Stimulated activated CD8-positive, alpha-beta memory T cell treated with anti-CD3 and anti-CD28 coated beads, Interleukin-4, amount 100 ng/mL, for 48 hours (primary cell): ENCODE data around the gene ZFHX3.

Experiments used
- DNase-seq: peaks from one replicate; pipeline ENCODE4 v3.0.0-alpha.2; 2020

Gene ZFHX3

DNA sequence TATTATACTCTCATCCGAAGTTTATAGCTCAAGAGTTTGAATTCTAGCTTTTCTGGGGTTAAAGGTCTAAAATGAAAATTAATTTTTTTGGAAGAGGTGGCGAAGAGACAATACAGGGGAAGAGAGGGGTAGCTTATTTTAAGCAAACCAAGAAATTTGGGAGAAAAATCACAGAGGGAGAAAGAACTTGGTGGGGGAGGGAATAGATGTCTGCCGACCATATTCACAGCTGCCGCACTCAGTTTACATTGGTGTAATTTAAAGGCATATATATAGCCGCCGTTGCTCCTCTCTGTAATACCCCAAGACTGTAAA lies 6.5 kb upstream of the ZFHX3 start:
- no peak for DNase-seq

DNA sequence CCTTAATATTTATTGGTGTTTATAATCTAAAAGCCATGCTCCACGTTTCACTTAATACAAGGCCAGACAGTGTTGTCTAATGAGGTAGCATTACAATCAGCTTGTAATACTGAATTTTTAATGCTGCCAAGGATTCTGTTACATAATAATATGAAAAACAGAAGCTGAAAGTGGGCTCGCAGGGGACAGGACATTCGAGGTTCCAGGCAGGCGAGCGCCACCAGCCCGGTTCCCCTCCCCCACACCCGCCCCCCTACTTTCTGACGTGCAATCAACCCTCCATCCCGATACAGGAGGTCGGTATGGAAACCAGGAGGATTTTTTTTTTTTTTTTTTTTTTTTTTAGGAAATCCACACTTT lies 6.2 kb upstream of the ZFHX3 start:
- no peak for DNase-seq

DNA sequence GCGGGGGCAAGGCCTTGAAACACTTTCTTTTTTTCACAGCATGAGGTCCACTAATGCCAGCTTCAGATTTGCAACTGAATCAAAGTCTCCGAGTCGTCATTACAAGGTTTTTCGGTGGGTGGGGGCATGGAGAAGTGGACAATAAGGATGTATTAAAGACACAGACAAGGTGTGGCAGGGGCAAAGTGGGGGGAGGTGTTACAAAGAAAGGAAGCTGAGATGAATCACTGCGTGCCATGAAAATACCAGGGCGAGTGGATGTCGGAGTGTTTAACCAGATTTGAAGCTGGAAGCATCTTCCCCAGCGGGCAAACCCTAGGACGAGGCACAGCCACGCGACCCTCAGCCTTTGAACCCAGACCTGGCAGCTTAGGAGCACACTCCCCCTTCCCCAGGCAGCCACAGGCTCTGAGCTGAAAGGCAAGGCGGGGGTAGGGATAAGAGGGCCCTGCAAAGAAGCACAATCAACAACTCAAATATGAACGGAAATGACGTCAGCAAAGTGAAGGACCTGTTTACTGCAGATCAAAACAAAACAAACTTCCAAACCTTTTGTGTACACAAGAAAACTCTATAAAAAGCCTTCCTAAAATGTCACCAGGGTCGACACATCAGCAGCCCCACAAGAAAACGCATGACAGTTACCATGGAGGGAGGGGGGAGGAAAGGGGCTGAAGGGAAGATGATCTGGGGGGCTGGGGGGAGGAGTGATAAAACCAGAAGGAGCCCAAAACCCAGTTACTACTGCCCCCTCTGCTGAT lies 5.6 kb upstream of the ZFHX3 start:
- no peak for DNase-seq

DNA sequence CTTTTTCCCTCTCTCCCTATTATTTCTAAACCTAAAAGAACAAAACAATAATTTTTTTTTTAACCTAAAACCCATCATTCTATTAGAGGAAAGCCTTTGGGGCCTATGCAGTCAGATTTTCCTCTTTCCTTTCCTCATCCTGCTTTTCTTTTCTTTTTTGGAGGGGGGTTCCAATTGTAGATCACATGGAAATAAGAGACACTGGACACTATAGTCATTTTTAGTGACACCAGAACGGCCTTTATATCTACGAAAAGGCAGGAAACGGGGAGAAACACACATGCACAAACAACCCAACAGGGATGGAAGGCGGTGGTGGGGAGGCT lies 5.1 kb upstream of the ZFHX3 start:
- no peak for DNase-seq

DNA sequence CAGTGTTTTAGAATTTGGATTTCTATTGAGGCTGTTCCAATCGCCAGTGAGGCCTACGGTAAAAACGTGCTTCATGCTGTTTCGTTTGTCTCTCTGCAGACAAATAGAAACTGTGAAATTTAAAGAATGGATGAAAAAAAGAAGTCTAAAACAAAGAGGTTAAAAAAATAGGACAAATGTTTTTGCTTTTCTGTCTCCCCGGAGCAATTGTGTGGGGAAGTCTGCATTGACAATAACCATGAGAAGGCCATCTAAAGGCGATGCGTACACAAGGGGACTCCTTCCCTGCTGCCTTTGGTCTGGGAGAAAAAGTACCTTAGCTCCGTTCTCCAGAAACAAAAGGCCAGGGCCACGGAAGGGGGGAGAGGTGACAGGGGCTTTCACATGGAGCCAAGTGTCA lies 4.6 kb upstream of the ZFHX3 start:
- DNase-seq, result no peak

DNA sequence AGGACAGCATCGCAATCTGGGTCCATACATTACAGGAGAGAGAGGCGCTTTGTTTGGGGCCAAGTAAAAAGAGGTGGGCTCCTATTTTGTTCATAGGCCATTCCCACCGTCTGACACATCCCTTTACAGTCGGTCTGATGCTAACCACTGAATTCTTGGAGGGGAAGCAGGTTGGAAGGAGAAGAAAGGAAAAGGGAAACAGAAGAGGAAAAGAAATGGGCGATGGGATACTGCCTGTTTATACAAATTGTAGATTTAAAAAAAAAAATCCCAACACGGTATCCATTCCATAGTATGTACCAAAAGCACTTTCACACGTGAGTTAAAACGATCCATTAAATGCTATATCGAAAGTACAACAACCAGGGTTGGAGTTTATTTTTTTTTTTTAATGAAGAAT lies 4.0 kb upstream of the ZFHX3 start:
- DNase-seq, result no peak

DNA sequence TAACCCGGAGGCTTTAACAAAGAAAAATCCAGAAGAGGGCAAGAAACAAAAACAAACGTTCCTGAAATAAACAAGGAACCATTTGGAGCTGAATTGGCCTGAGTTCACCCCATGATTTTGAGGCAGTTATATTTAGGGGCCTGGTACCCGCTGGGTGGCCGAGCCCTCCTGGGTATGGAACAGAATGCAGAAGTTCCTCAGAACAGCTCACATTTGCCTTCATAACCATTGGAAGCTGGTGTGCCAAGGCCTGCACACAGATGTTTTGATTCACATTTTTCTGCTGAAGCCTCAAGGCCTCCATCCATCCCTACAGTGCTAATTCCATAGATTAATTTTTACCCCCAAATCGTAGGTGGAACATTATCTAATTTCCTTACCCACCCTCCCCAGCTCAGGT lies 3.3 kb upstream of the ZFHX3 start:
- DNase-seq, result no peak

DNA sequence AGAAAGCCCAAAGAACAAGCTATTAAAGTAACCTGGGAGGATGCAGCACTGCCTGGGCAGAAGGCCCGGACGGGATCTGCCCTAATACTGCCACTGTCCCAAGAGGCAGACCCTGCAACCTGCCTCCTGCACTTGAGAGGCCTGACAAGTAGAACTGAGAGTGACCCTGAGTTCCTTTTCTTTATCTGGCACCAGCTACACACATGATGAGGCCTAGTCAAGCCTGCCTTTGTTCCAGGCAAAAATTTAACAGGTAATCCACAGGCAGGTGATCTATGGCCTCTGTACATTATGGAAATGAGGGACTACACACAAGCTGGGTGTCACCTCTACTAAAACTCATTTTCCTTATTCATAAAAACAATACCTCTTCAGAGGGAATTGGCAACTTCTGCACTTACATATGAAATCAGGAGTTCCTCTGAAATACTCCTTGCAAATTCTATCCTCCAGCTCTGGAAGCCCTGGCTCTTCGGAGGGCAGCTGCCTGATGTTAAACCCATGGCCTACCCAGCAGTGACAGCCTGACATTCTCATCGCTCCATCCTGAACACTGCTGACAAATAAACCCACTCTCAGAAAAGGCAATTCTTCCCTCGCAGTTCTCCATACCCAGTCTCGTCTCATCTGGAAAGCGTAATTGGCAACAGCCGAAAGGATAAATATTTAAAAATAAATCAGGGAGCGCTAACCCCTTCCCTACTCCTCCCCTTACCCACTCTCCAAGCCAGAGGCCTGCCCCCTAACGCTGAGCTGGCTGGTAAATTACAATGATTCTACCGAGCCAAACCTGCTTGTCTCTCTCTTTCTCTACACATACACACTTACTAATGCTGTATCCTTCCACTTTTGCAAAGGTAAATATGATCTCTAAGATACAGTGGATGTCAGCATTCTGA lies 2.5 kb upstream of the ZFHX3 start:
- DNase-seq, result no peak

DNA sequence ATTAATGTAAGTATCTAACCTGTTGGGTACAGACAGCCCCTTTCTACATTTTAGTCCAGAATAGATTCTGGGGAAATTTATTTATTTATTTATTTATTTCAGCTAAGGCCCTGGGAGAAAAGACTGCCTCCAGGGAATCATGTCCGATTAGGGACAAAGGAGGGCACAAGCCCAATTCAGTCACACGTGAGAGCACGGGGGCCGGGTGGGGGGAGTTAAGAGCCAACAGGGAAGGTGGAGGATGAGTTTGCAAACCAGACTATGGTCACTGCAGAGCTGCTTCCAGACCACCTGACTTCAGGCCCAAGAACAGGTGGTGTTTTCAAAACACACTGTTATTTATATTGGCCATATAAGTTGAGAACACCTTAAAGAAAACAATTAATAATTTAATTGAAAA lies 1.6 kb upstream of the ZFHX3 start:
- DNase-seq, result no peak

DNA sequence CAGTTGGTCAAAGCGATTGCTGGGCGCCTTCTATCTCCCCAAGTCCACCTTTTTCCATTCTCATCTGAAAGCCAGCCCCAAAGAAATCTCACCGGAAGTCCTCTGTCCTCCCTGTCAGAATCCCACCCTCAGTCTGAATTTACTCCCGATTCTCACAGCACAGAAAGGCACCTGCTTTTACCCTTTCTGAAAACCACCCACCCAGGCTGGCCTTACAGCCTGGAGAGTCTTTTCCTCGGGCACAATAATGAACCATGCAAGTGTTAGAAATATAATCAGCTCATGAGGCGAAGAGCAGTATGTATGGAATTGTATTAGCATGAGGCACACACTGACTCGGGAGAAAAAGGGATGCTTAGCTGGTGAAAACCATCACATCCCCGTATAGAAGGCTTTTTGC lies 1.2 kb upstream of the ZFHX3 start:
- DNase-seq, result no peak

DNA sequence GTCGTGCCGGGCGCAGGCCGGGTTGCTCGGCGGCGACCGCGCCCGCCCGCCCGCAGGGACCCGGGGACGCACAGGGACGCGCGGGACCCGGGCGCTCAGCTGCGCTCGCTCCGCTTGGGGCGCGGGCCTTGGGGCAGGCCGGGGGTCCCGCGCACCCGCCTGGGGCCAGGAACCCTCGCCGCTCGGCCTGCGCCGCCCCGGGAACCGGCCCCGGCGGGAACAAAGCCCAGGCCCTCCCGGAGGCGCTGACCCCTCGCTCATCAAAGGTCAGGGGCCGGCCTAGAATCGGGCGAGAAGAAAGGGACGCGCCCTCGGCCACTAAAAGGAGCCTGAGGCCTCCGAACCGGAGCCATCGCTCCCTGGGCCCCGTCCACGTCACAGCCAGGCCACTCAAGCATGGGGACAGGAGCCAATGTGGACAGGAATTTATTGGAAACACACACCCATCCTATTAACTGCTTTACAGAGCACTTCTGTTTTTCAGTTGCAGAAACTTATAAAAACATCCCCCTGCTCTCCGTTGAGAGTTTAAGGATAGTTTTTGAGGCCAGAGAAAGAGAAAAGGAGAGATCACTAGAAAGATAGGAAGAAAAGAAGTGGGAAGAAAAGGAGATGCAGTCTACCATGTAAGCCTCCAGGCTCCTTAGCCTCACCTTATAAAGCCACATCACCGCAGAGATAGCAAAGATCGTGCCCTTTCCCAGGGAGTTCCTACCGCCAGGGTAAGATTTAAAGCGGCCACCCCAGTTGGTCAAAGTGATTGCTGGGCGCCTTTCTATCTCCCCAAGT lies 558 bp upstream of the ZFHX3 start:
- DNase-seq, result no peak

DNA sequence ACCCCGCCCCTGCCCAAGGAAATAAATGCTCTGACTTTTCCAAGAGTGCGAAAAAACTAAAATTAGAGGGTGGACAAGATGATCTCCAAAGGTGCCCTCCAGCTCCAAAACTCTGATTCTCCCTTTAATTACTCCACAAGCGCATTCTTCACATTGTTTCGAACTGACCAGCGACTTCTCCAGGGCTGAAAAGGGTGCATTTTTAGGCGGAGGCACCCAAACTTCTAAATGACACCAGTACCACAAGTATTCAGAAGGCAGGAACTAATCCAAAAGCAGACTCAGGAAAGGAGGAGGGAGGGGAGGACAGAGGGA lies 750 bp downstream of the ZFHX3 start:
- no peak for DNase-seq

DNA sequence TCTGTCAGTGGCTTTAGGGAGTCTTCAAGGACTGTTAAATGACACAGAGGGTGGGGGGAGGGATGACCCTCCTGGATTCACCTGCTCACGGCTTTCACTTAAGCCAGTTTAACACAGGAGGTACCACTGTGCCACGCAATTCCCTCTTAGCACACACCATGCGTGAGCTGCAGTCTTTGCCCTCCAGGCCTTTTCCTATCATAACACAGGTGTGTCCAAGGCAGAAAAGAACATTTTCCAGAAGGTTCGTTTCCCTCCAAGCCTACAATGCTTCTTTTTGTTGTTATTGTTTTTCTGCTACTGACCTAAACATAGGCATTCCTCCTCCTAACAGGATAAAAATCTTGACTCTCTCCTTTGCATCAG lies 1.1 kb downstream of the ZFHX3 start:
- DNase-seq, result no peak

DNA sequence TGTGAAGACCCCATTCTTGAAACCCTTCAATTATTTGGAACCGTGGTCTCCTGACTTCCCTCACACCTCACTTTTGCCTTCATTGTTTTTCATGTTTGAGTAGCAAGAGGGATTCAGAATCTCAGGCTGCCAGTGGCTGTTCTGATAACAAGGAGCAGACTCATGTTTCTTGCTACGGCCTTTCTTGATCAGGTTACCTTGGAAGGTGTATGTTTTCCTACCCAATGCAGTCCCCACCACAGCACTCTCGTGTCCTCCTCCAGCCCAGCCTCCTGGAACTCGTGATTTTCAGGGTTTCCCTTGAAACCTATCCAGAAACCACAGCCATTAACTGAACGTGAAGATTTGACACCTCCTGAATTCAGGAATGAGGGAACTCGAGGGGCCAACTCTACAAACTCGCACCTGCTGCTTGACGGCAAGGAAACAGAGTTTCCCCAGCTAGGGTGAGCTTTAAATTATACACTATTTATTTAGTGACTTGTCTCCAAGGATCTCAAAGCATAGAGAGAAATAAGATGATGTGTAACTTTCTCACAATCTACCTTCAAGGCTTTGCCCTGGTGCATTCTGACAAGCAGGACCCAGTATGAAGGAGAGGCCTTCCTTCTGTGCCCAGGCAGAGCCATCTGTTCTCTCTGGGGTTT lies 1.6 kb downstream of the ZFHX3 start:
- no peak for DNase-seq

DNA sequence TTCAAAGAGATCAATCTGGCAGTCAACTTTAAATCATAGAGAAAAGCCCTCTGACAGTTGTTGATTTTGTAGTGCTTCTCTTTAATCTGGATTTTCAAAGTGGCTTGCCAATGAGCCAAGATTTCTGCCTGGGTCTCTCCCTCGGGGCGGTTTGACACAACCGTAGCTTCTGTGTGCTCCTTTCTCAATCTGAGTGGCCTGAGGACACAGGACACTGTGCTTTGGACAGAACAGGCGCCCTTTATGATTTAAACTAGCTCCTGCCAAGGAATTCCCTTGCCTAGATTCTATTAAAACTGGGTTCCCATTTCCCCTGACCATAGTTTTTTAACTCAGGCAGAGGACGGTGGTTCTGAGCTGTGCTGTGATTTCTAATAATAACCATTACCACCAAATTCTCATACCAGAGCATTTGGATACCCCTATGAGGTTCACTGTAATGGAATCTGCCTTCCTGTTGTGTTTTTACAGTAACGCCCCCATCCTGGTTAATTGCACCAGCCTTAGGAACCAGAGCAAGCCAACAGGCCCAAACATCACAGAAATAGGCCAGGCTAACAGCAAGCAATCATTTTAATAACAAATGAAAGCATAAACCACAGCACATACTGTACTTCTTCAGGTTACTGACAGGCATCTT lies 4.0 kb downstream of the ZFHX3 start:
- no peak for DNase-seq

DNA sequence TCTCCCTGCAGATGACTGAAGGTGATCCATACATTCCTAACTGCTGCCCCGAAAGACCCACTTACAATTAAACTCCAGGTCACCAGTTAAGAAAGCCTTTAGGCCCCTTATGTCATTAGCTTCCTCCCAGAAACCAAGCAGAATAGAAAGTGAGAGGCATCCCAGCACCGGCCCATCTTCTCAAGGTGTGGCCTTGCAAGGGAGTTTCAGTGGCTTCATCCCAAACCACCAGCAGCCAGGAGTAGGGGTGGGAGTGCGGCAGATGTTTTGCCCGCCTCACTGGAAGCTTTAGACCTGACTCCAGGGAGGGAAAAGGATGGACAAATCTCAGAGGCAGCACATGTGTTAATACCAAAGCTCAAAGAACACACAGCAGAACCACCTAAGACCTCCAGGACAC lies 5.1 kb downstream of the ZFHX3 start:
- no peak for DNase-seq

DNA sequence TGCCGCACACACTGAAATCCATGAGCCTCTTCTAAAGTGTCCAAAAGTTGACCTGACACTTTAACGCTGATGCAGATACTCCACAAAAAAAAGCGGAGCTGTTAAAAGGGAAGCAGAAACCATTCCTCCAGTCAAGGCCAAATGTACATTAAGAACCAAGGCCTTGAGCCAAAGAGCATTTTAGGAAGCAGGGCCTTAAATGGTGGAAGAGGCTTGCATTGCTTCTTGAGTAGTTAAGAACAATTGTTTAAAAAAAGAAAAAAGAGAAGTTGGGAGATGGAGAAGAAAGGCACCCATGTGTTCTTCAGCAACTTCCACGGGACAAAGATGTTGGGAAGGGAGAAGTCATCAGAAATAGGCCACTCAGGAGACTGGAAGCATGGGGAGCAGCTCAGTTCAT lies 6.3 kb downstream of the ZFHX3 start:
- DNase-seq, result no peak

DNA sequence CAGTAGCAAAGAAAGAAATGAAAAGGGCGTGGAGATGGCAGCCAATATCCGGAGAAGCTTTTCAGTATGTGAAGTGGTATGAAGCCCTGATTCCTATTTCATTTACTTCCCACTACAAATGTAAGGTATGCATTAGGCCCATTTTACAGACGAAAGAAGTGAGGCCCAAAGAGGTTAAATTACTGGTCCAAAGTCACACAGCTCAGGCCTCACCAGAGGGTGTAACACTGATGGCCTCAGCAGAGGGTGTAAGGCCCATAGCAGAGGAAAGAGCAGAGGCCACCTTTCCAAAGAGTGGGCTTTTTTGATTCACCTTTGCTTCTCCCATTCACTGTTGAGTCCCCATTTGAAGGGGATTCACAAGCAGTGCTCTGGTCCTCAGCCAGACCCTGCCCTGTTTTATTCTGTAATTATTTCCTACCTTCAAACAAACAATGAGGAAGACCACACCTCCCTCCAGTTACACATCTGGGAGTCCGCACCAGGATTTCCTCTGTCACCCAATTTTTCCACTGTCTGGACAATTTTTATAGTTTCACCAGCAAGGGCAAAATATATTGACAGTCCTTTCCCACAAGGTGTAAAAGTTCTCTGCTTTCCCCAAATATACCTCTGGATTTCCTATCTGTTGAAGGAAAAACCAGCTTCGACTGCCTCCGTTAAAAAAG lies 7.1 kb downstream of the ZFHX3 start:
- DNase-seq, result no peak

DNA sequence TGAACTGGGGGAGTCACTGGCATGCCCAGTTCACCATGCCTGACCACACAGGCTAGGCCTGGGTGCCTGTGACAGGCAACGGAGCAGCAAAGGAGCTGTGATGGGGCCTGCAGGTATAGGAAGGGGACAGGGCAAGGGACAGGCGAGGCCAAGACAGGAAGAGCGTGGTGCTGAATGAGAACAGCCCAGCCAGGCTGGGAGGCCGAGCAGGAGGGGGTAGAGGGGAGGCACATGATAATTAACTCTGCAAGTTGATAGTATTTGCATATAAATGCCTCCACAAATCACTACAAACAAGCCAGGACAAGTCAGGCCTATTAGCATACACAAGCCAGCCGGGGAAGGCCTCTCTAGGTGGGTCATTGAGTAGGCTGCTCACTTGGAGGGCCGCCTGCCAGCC lies 7.8 kb downstream of the ZFHX3 start:
- DNase-seq, result no peak

DNA sequence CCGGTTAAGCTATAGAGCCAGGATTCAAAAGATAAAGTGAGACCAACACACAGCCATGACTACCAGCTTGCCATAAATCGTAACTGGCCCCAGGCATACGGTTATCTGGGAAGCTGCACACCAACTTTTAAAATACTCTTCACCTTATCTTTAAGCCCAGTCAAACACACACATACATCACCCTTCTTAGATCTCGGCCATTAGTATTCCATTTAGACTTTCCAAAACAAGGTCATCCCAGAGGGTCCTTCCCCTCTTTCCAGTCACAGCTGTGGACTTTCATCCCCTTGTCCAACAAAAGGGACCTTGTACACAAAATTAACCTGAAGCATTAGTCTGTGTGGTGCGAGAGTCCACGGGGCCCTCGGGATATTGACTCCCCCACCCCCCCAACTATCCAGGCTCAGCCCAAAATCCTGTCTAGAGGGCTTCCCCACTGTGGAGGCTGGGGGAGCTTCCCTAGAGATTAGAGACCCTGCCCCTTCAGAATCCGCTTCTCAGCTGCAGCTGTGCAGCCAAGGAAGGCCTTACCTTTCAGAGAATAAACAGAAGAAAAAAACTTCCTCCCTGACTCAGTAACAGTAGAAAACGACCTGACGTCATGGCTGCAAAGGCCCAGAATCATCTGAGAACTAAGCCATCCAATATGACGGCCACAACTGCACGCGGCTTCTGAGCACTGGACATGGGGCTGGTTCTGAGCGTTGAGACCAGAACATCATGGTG lies 9.9 kb downstream of the ZFHX3 start:
- DNase-seq, result no peak

DNA sequence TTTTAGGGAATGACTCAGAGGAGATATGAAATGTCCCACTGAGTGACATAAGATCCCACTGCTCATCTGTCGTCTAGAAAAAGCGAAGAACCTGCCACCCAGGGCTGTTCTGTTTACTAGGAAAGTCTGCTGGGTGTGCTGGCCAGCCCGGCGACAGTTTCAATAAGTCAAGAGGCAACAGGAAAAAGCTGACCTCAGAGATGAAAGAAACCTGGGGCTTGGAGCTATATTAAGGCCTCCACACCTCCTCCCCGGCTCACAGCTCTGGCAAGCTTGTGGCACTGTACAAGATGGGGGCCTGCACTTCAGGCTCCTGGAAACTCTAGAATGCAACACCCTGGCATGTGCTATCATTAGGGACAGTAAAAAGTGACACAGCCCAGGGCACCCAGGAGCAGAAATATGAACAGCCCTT lies 10.6 kb downstream of the ZFHX3 start:
- DNase-seq, result no peak
